Mesenchymal stem cell (in vitro differentiated cells and primary cell): ENCODE measurements around the gene MOGAT2.
"Not testable (repeated sequence)": the region's sequence is repeated elsewhere in the genome, so short reads cannot be mapped to it uniquely, and the experiment has no call there.

ENCODE experiments used
- DNase-seq: peaks from one replicate; pipeline ENCODE4 v3.0.0-alpha.2; 2013
- H2AFZ ChIP-seq: one replicate; pipeline ENCODE4 v1.6.1; 2013; ENCODE audit warnings: low read depth, mild to moderate bottlenecking, control low read depth, inconsistent platforms, low read length, moderate library complexity
- H2AK5ac ChIP-seq: 2 replicates; pipeline ENCODE4 v1.6.1; 2013; ENCODE audit warnings: low read length, moderate library complexity, mild to moderate bottlenecking, inconsistent platforms; ENCODE audit not compliant: severe bottlenecking
- H2BK120ac ChIP-seq: one replicate; pipeline ENCODE4 v1.6.1; 2013; ENCODE audit warnings: low read depth, mild to moderate bottlenecking, inconsistent platforms, low read length, moderate library complexity
- H2BK12ac ChIP-seq, 2 experiments: one replicate each; pipeline ENCODE4 v1.6.1; 2013; ENCODE audit warnings: inconsistent platforms in 2 of 2, low read length in 2 of 2, mild to moderate bottlenecking in 2 of 2, moderate library complexity in 2 of 2, control low read depth in 1 of 2
- H2BK15ac ChIP-seq: one replicate; pipeline ENCODE4 v1.6.1; 2013; ENCODE audit warnings: mild to moderate bottlenecking, low read depth, inconsistent platforms; ENCODE audit not compliant: poor library complexity, severe bottlenecking
- H2BK5ac ChIP-seq: 2 replicates; pipeline ENCODE4 v1.6.1; 2013; ENCODE audit warnings: low read depth, mild to moderate bottlenecking, low read length, control low read depth, inconsistent platforms; ENCODE audit not compliant: poor library complexity, severe bottlenecking
- H3K14ac ChIP-seq, 2 experiments: one replicate each; pipeline ENCODE4 v1.6.1; 2013; ENCODE audit warnings: inconsistent platforms in 2 of 2, low read length in 2 of 2, control low read depth in 1 of 2, mild to moderate bottlenecking in 1 of 2, moderate library complexity in 1 of 2
- H3K18ac ChIP-seq, 2 experiments: one replicate each; pipeline ENCODE4 v1.6.1; 2013; ENCODE audit warnings: inconsistent platforms in 2 of 2, low read length in 2 of 2, control low read depth in 1 of 2, low read depth in 1 of 2, mild to moderate bottlenecking in 1 of 2
- H3K23ac ChIP-seq, 2 experiments: one replicate each; pipeline ENCODE4 v1.6.1; 2013; ENCODE audit warnings: inconsistent platforms in 2 of 2, low read length in 2 of 2, mild to moderate bottlenecking in 2 of 2, moderate library complexity in 2 of 2, control low read depth in 1 of 2
- H3K27ac ChIP-seq: 2 replicates; pipeline ENCODE4 v1.5.1; 2013; ENCODE audit warnings: mild to moderate bottlenecking, moderate library complexity, low read length, control low read depth, inconsistent platforms; ENCODE audit not compliant: poor library complexity, severe bottlenecking
- H3K27me3 ChIP-seq, 2 experiments: 2 replicates each; pipeline versions ENCODE4 v1.6.1 to v1.7.0; 2013; ENCODE audit warnings: low read length in 2 of 2, mild to moderate bottlenecking in 2 of 2, moderate library complexity in 2 of 2, control low read depth in 1 of 2, inconsistent platforms in 1 of 2; ENCODE audit not compliant: control insufficient read depth in 1 of 2, insufficient read depth in 1 of 2
- H3K36me3 ChIP-seq, 2 experiments: 2 replicates each; pipeline versions ENCODE4 v1.6.1 to v1.7.0; 2013; ENCODE audit warnings: low read length in 2 of 2, control low read depth in 1 of 2, inconsistent platforms in 1 of 2, low read depth in 1 of 2, mild to moderate bottlenecking in 1 of 2; ENCODE audit not compliant: insufficient read depth in 2 of 2, control insufficient read depth in 1 of 2
- H3K4ac ChIP-seq, 2 experiments: one replicate each; pipeline ENCODE4 v1.6.1; 2013; ENCODE audit warnings: inconsistent platforms in 2 of 2, low read length in 2 of 2, mild to moderate bottlenecking in 2 of 2, moderate library complexity in 2 of 2, control low read depth in 1 of 2, low read depth in 1 of 2
- H3K4me1 ChIP-seq: 2 replicates; pipeline ENCODE4 v1.6.1; 2013; ENCODE audit warnings: low read depth, low read length, control low read depth; ENCODE audit not compliant: control insufficient read depth, insufficient read depth
- H3K4me2 ChIP-seq: 2 replicates; pipeline ENCODE4 v1.6.1; 2013; ENCODE audit warnings: low read length, mild to moderate bottlenecking, inconsistent platforms; ENCODE audit not compliant: poor library complexity, severe bottlenecking
- H3K4me3 ChIP-seq, 2 experiments: 2 replicates each; pipeline versions ENCODE4 v1.5.1 to v1.7.0; 2013; ENCODE audit warnings: low read length in 2 of 2, mild to moderate bottlenecking in 2 of 2, control low read depth in 1 of 2, low read depth in 1 of 2; ENCODE audit not compliant: insufficient read depth in 1 of 2
- H3K79me1 ChIP-seq: replicated peaks from 2 replicates; pipeline ENCODE4 v1.6.1; 2013; ENCODE audit warnings: mild to moderate bottlenecking, control low read depth, low read length, inconsistent platforms; ENCODE audit not compliant: poor library complexity, severe bottlenecking
- H3K9ac ChIP-seq: 2 replicates; pipeline ENCODE4 v1.7.0; 2013; ENCODE audit warnings: mild to moderate bottlenecking, low read length, moderate library complexity
- H3K9me3 ChIP-seq: 2 replicates; pipeline ENCODE4 v1.7.0; 2013; ENCODE audit warnings: mild to moderate bottlenecking, low read length; ENCODE audit not compliant: control insufficient read depth
- H4K8ac ChIP-seq: one replicate; pipeline ENCODE4 v1.6.1; 2013; ENCODE audit warnings: inconsistent platforms, mild to moderate bottlenecking, low read length, moderate library complexity
- H4K91ac ChIP-seq: one replicate; pipeline ENCODE4 v1.6.1; 2013; ENCODE audit warnings: mild to moderate bottlenecking, low read length, inconsistent platforms
- WGBS: methylation state at CpG from one replicate; pipeline ENCODE4 v1.1.7; 2013; ENCODE audit warnings: mixed read lengths; 5-methylcytosine and 5-hydroxymethylcytosine counted together

The MOGAT2 gene

GRCh38 chr11:75740681-75741080 lies 23.0 kb downstream of the MOGAT2 start:
- H3K27ac ChIP-seq: no peak overlapping the region
- no peak overlapping the region for H3K18ac ChIP-seq
- no peak overlapping the region for H3K14ac ChIP-seq
- no peak overlapping the region for H2BK120ac ChIP-seq
- H2BK5ac ChIP-seq: no peak overlapping the region
- no peaks in the 10 kb centered on the region for H3K4me1 ChIP-seq
- no peak overlapping the region for H4K8ac ChIP-seq
- H2AFZ ChIP-seq: no peak overlapping the region
- H3K4me2 ChIP-seq: no peak overlapping the region
- no peak overlapping the region for H3K9ac ChIP-seq
- no peak overlapping the region for H3K23ac ChIP-seq
- no peak overlapping the region for H2BK15ac ChIP-seq
- no peak overlapping the region for H4K91ac ChIP-seq
- no peaks in the 10 kb centered on the region for H3K36me3 ChIP-seq
- H3K27me3 ChIP-seq: peaks cover 12 to 53% of the 10 kb centered on the region in 2 experiments
- H3K9me3 ChIP-seq: no peaks in the 10 kb centered on the region
- WGBS: 57% methylated on average over 1 of the region's 1 CpG
- H3K4me3 ChIP-seq: no peak overlapping the region
- no peaks in the 10 kb centered on the region for H3K79me1 ChIP-seq
- no peak overlapping the region for H3K4ac ChIP-seq
- H2BK12ac ChIP-seq: no peak overlapping the region
- no peak for DNase-seq
- H2AK5ac ChIP-seq: no peak overlapping the region

- not testable (repeated sequence) for H2BK15ac ChIP-seq, H2BK12ac ChIP-seq, H3K4me3 ChIP-seq, H3K23ac ChIP-seq, H2AFZ ChIP-seq, H4K91ac ChIP-seq, H3K9me3 ChIP-seq, H2AK5ac ChIP-seq, H3K36me3 ChIP-seq, H2BK120ac ChIP-seq, DNase-seq, H3K18ac ChIP-seq, H3K27ac ChIP-seq, H3K14ac ChIP-seq, H2BK5ac ChIP-seq, H3K4me1 ChIP-seq, H3K4me2 ChIP-seq, H3K9ac ChIP-seq, H3K4ac ChIP-seq, H4K8ac ChIP-seq, H3K79me1 ChIP-seq
- 85% methylated on average over 2 of the region's 4 CpGs for WGBS
- H3K27me3 ChIP-seq: peaks cover 12 to 52% of the 10 kb centered on the region in 2 experiments
Measured at GRCh38 chr11:75743159-75743558, 25.5 kb downstream of the MOGAT2 start.

GRCh38 chr11:75743711-75744563 lies 26.3 kb downstream of the MOGAT2 start:
- no peak overlapping the region for H3K27ac ChIP-seq
- H2AK5ac ChIP-seq: no peak overlapping the region
- no peak overlapping the region for H2BK15ac ChIP-seq
- H4K91ac ChIP-seq: no peak overlapping the region
- DNase-seq: no peak
- H3K9me3 ChIP-seq: no peaks in the 10 kb centered on the region
- H2AFZ ChIP-seq: no peak overlapping the region
- no peak overlapping the region for H2BK12ac ChIP-seq
- H3K79me1 ChIP-seq: no peaks in the 10 kb centered on the region
- H3K9ac ChIP-seq: no peak overlapping the region
- no peak overlapping the region for H3K4me2 ChIP-seq
- H2BK5ac ChIP-seq: no peak overlapping the region
- H3K4me3 ChIP-seq: no peak overlapping the region
- H4K8ac ChIP-seq: no peak overlapping the region
- no peaks in the 10 kb centered on the region for H3K4me1 ChIP-seq
- no peak overlapping the region for H2BK120ac ChIP-seq
- no peaks in the 10 kb centered on the region for H3K36me3 ChIP-seq
- no peak overlapping the region for H3K23ac ChIP-seq
- no peak overlapping the region for H3K18ac ChIP-seq
- 73% methylated on average over 8 of the region's 9 CpGs for WGBS
- H3K27me3 ChIP-seq: peaks cover 12 to 52% of the 10 kb centered on the region in 2 experiments
- no peak overlapping the region for H3K4ac ChIP-seq
- H3K14ac ChIP-seq: no peak overlapping the region

GRCh38 chr11:75745807-75746206 lies 28.2 kb downstream of the MOGAT2 start:
- peak overlapping the region; percentile 12 for H4K91ac ChIP-seq
- no peak overlapping the region for H3K23ac ChIP-seq
- no peak overlapping the region for H2BK120ac ChIP-seq
- WGBS: 73% methylated on average over 5 of the region's 5 CpGs
- no peak overlapping the region for H2AK5ac ChIP-seq
- no peaks in the 10 kb centered on the region for H3K4me1 ChIP-seq
- no peak overlapping the region for H3K4ac ChIP-seq
- no peak overlapping the region for H3K27ac ChIP-seq
- no peak for DNase-seq
- no peak overlapping the region for H2AFZ ChIP-seq
- H3K36me3 ChIP-seq: no peaks in the 10 kb centered on the region
- peak overlapping the region; percentile 13 for H4K8ac ChIP-seq
- H3K9me3 ChIP-seq: no peaks in the 10 kb centered on the region
- H3K9ac ChIP-seq: no peak overlapping the region
- H2BK12ac ChIP-seq: no peak overlapping the region
- H2BK5ac ChIP-seq: no peak overlapping the region
- H3K27me3 ChIP-seq: peaks cover 12 to 40% of the 10 kb centered on the region in 2 experiments
- no peaks in the 10 kb centered on the region for H3K79me1 ChIP-seq
- no peak overlapping the region for H3K4me3 ChIP-seq
- no peak overlapping the region for H3K18ac ChIP-seq
- H3K14ac ChIP-seq: no peak overlapping the region
- H2BK15ac ChIP-seq: no peak overlapping the region
- no peak overlapping the region for H3K4me2 ChIP-seq
